Skeletal muscle tissue (tissue), 4 donors: Measurements from ENCODE around the gene ADGRG1. TPM values are rescaled to one million over a fixed set of nuclear protein-coding genes. Genes with fewer than 3 reads are reported as not detected.

Experiments
- H3K27ac ChIP-seq: one replicate; pipeline ENCODE4 v1.7.0; 2013; ENCODE audit warnings: mild to moderate bottlenecking, low read depth, low read length, inconsistent platforms
- H3K27me3 ChIP-seq, 3 donors: one replicate each; pipeline ENCODE4 v1.7.0; 2013; ENCODE audit warnings: low read length in 3 of 3; ENCODE audit not compliant: control insufficient read depth in 3 of 3, insufficient read depth in 3 of 3
- H3K36me3 ChIP-seq, 3 donors: one replicate each; pipeline ENCODE4 v1.7.0; 2013; ENCODE audit warnings: low read length in 3 of 3; ENCODE audit not compliant: control insufficient read depth in 3 of 3, insufficient read depth in 3 of 3
- H3K4me1 ChIP-seq, 3 donors: one replicate each; pipeline ENCODE4 v1.7.0; 2013; ENCODE audit warnings: low read length in 3 of 3, mild to moderate bottlenecking in 3 of 3; ENCODE audit not compliant: control insufficient read depth in 3 of 3, insufficient read depth in 3 of 3
- H3K4me3 ChIP-seq, 3 donors: one replicate each; pipeline ENCODE4 v1.7.0; 2013; ENCODE audit warnings: low read length in 3 of 3
- H3K9ac ChIP-seq, 3 donors: one replicate each; pipeline ENCODE4 v1.7.0; 2013; ENCODE audit warnings: low read length in 3 of 3, mild to moderate bottlenecking in 3 of 3, moderate library complexity in 2 of 3, low read depth in 1 of 3
- H3K9me3 ChIP-seq, 3 donors: one replicate each; pipeline ENCODE4 v1.7.0; 2013; ENCODE audit warnings: low read length in 3 of 3; ENCODE audit not compliant: control insufficient read depth in 3 of 3
- total RNA-seq: library from RNA; depleted of rRNA; stranded (reverse); fragments of >200 nt; gene quantifications from one replicate; pipeline ENCODE4 v1.2.3, GENCODE V29; 2014
- donor health status: Osteomylitis.

ADGRG1 gene
- total RNA-seq, 1 donor from 2014 or later = 0.52 TPM

- no peaks in the 10 kb centered on the region for H3K9me3 ChIP-seq
- no peak overlapping the region for H3K4me3 ChIP-seq
- H3K27me3 ChIP-seq = peaks cover 0 to 6% (median 3%) of the 10 kb centered on the region in 3 donors
- H3K9ac ChIP-seq = no peak overlapping the region
- H3K4me1 ChIP-seq = no peaks in the 10 kb centered on the region
- peaks cover 0 to 4% (median 0%) of the 10 kb centered on the region in 3 donors for H3K36me3 ChIP-seq
- H3K27ac ChIP-seq = no peak overlapping the region
Measured at GRCh38 chr16:57663917-57664661, 35.7 kb downstream of the ADGRG1 start.

DNA sequence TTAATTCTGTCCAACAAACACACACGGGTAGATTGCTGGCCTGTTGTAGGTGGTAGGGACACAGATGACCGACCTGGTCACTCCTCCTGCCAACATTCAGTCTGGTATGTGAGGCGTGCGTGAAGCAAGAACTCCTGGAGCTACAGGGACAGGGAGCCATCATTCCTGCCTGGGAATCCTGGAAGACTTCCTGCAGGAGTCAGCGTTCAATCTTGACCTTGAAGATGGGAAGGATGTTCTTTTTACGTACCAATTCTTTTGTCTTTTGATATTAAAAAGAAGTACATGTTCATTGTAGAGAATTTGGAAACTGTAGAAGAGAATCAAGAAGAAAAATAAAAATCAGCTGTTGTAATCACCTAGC is 36.2 kb downstream of the ADGRG1 start:
- Histone ChIP-seq H3K9ac (no peak overlapping the region), H3K36me3 (peaks cover 0 to 4% (median 0%) of the 10 kb centered on the region in 3 donors), H3K9me3 (no peaks in the 10 kb centered on the region), H3K27me3 (peaks cover 0 to 6% (median 3%) of the 10 kb centered on the region in 3 donors), H3K27ac (no peak overlapping the region), H3K4me1 (no peaks in the 10 kb centered on the region), H3K4me3 (no peak overlapping the region)

GRCh38 chr16:57665541-57665940 is 37.1 kb downstream of the ADGRG1 start:
- no peaks in the 10 kb centered on the region for H3K4me1 ChIP-seq
- H3K9ac ChIP-seq = no peak overlapping the region
- H3K27ac ChIP-seq = no peak overlapping the region
- no peaks in the 10 kb centered on the region for H3K9me3 ChIP-seq
- H3K4me3 ChIP-seq = no peak overlapping the region
- peaks cover 0 to 6% (median 3%) of the 10 kb centered on the region in 3 donors for H3K27me3 ChIP-seq
- peaks cover 0 to 4% (median 0%) of the 10 kb centered on the region in 3 donors for H3K36me3 ChIP-seq

GRCh38 chr16:57666353-57667047 is 38.1 kb downstream of the ADGRG1 start:
- Histone ChIP-seq H3K4me3 (no peak overlapping the region), H3K36me3 (peaks cover 0 to 4% (median 0%) of the 10 kb centered on the region in 3 donors), H3K9ac (peak overlapping the region in 1 of 3 donors; percentile 20), H3K9me3 (no peaks in the 10 kb centered on the region), H3K27me3 (peaks cover 0 to 6% (median 3%) of the 10 kb centered on the region in 3 donors), H3K4me1 (no peaks in the 10 kb centered on the region), H3K27ac (no peak overlapping the region)

DNA sequence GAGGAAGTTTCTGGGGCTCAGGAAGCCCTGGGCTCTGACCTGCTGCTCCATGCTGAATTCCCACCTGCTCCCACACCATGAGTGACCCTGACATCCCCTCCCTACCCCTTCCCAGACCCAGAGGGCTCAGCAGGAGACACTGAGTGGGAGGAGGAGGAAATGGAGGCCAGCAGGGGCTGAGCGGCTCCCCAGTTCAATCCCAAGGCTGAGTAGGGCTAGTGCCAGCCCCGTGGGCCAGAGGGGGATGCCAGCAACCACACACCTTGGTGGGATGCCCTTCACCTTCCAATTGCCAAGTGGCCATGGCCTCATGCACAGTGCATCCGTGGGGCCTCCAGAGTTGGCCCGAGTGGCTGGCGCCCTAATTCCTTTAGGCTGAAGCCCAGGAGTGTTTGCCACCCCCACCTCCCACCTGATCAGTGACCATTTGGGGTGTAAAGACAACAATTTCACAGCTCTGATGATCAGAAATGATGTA is 38.7 kb downstream of the ADGRG1 start:
- Histone ChIP-seq H3K9ac (no peak overlapping the region), H3K4me1 (no peaks in the 10 kb centered on the region), H3K9me3 (no peaks in the 10 kb centered on the region), H3K27me3 (peaks cover 0 to 6% (median 3%) of the 10 kb centered on the region in 3 donors), H3K36me3 (peaks cover 0 to under 1% (median 0%) of the 10 kb centered on the region in 3 donors), H3K4me3 (no peak overlapping the region), H3K27ac (no peak overlapping the region)

DNA sequence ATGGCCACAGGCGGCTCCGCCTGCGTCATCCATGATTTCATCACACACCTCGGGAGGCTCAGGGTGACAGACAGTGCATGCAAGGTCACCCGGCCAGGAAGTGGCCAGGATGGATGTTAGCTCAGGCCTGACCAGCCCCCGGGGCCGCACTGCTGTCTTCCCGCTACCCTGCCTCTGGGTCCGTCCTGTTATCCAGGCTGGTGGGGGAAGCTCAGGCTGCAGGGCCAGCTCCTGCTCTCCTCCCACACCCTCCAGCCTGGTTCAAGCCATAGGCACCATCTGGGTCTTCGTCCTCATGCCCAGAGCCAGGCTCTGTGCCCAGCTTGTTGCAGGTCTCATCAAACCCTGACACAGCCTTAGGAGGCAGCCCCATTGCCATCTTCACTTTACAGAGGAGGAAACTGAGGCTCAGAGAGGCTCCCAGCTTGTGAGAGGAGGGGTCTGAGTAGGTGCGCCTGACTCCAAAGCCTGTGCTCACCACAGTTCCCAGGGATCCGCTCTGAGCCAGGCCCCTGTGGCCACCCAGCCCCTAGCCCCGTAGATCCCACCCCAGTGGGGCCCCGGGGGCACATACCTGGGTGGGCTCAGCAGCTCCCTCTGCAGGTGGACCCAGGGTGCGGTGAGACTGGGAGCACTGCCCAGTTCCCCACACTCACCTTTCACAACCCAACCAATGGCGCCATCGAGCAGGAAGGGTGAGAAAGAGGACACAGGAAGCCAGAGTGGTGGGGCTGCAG is 39.3 kb downstream of the ADGRG1 start:
- Histone ChIP-seq H3K36me3 (no peaks in the 10 kb centered on the region), H3K27ac (no peak overlapping the region), H3K27me3 (peaks cover 0 to 6% (median 3%) of the 10 kb centered on the region in 3 donors), H3K9me3 (no peaks in the 10 kb centered on the region), H3K4me3 (no peak overlapping the region), H3K4me1 (no peaks in the 10 kb centered on the region), H3K9ac (no peak overlapping the region)

- Histone ChIP-seq H3K27ac (no peak within 1 kb of the TSS), H3K4me1 (no peaks in the 10 kb centered on the region), H3K9ac (no peak within 1 kb of the TSS), H3K36me3 (no peaks in the 10 kb centered on the region), H3K4me3 (no peak within 1 kb of the TSS), H3K9me3 (no peaks in the 10 kb centered on the region), H3K27me3 (peaks cover 3 to 11% (median 5%) of the 10 kb centered on the region in 3 donors)
Measured at GRCh38 chr16:57668263-57668571, 39.8 kb downstream of the ADGRG1 start, which contains the start of gene ADGRG3. TSS of gene ADGRG3 (plus strand) at chr16:57668306. CDS start at chr16:57668348, 42 bp downstream.

DNA sequence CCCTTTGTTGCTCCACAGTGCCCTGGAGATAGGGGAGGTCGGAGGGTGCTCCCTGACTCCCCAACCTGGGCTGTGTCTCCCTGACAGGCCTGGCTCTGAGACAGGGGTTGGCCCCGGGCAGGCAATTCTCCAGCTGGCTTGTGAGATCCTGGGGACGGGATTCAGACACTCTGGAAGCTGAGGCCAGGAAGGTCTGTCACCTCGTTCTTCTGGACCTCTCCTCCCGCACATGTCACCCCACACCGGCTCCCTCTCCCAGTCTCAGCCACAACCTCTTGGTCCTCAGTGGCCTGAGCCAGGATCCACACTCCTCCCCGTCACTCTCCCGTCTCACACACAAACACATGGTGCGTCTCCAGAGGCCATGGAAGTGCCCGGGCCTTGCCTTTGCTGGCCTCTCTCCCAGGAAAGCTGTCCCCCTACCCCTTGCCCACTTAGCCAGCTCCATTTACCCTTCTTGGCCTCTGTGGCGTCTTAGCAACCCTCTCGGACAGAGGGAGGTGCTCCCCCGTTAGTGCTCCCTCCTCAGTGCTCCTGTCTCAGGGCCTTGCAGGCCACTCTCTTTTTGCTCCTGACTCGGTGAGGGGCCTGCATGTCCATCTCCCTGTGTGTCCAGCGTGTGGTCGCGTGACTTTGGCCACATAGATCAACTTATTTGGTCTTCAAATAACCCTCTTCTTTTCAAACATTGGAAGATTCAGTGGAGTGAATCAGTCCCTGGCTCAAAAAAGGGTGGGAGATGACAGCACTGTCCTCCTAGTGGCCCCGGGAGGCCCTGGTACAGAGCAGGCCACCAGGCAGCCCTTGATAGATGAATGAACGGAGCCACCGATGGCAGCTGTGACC is 40.4 kb downstream of the ADGRG1 start:
- Histone ChIP-seq H3K4me1 (no peaks in the 10 kb centered on the region), H3K36me3 (no peaks in the 10 kb centered on the region), H3K9me3 (no peaks in the 10 kb centered on the region), H3K27me3 (peaks cover 3 to 13% (median 5%) of the 10 kb centered on the region in 3 donors), H3K27ac (no peak overlapping the region), H3K4me3 (no peak overlapping the region), H3K9ac (no peak overlapping the region)

DNA sequence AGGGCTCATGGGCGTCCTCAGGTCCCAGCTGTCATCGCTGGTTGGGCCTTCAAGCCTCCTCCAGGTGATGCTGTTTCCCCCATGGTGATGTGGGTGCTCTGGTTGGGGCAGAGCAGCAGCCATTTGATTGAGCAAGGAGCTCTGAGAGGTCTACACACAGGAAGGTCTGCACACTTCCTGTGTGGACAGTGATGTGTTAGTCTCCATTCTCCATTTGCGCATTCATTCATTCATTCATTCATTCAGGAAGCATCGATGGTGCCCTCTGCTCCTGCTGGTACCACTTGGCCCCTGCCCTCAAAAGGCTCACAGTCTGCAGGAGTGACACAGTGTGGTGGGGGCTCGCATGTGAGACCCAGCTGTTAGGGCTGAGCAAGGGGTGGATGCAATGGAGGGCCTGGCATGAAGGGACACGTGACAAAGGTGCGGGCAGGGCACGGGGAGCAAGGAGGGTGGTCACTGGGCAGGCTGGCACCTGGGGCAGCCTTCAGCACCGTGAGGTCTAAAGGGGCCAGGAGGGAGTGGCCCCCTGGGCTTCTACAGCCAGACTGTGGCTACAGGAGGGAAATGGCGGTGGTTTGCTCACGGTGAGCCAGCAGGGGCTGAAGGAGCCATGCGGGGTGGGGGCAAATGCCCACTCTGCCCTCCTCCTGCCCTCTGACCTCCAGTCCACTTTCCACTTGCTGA is 41.2 kb downstream of the ADGRG1 start:
- Histone ChIP-seq H3K36me3 (no peaks in the 10 kb centered on the region), H3K27ac (no peak overlapping the region), H3K27me3 (peaks cover 3 to 13% (median 5%) of the 10 kb centered on the region in 3 donors), H3K9me3 (no peaks in the 10 kb centered on the region), H3K9ac (no peak overlapping the region), H3K4me1 (no peaks in the 10 kb centered on the region), H3K4me3 (no peak overlapping the region)
